Left ventricle myocardium inferior (tissue), 1 donor: Measurements from ENCODE around the gene GRIK3. TPM values are rescaled to one million over a fixed set of nuclear protein-coding genes. Genes with fewer than 3 reads are reported as not detected.
A peak's percentile ranks its signal among the peaks of the same experiment; 100 is the strongest.

Source experiments
- DNase-seq: peaks from one replicate; pipeline ENCODE4 v3.0.0-alpha.2; 2020
- H3K27ac ChIP-seq: fragments of 200-600 bp; replicated peaks from 2 replicates; pipeline ENCODE4 v1.8.0; 2021
- H3K27me3 ChIP-seq: fragments of 200-600 bp; 2 replicates; pipeline ENCODE4 v1.8.0; 2021; ENCODE audit warnings: low read depth
- H3K36me3 ChIP-seq: fragments of 200-600 bp; 2 replicates; pipeline ENCODE4 v1.8.0; 2021
- H3K4me1 ChIP-seq: fragments of 200-600 bp; 2 replicates; pipeline ENCODE4 v1.8.0; 2021
- H3K4me3 ChIP-seq: fragments of 200-600 bp; 2 replicates; pipeline ENCODE4 v1.8.0; 2021; ENCODE audit warnings: mild to moderate bottlenecking, moderate library complexity
- H3K9me3 ChIP-seq: fragments of 200-600 bp; replicated peaks from 2 replicates; pipeline ENCODE4 v1.8.0; 2021
- intact Hi-C: fragments of 100-400 bp; cut with micrococcal nuclease; formaldehyde crosslinking; loops from one replicate; pipeline ENCODE4 v1.11.0; 2022
- total RNA-seq: library from RNA; stranded (reverse); fragmentation: NEBNext Ultra II Directional; extraction: Animal tissue kit (Norgen Biotek cat#: 25700); gene quantifications from one replicate; pipeline ENCODE4 v1.2.1, GENCODE V29; 2021
- TF ChIP-seq, protein P1 (sequence below): fragments of 200-600 bp; IDR thresholded peaks from 2 replicates; pipeline ENCODE4 v1.8.0; 2021; ENCODE audit warnings: antibody characterized with exemption, mild to moderate bottlenecking, borderline replicate concordance
- donor health status: DM: no; HTN: yes; CAD: no; lungs with severe emphysema.

The GRIK3 gene
- total RNA-seq, 1 donor from 2014 or later, result 0.55 TPM

DNA sequence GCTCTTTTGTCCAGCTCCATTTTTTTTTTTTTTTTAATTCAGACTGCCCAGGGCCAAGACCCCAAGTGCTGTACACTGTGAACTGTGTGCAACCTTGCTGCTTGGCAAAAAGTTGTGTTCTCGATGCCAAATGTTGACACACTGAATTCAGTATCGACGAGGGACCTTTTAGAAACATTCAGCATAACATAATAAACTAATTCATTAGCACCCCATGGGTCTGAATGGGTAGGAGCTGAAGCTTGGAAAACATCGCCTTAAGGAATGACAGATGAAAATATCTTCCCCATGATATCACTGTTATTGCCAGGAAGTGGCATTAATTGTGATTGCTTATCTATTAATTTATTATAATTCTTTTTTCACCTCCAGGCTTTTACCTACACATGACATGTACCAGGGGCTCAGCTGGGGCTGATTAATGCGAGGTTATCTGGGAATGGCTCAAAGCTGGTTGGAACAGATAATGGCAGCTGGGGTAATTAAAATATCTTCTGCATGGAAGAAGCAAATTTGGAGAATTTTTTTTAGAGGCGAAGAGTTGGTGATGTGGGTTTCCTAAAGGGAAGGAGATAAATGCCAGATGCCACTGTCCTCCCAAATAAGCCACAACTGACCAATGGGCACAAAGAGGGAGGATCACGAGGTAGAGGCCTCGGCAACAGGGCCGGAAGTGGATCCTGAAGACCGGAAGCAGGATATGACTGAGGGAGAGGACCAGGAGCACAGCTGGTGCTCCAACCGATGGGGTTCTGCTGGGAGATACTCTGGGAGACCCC, 169.3 kb downstream of the GRIK3 start:
- H3K27ac ChIP-seq, result no peak overlapping the region

DNA sequence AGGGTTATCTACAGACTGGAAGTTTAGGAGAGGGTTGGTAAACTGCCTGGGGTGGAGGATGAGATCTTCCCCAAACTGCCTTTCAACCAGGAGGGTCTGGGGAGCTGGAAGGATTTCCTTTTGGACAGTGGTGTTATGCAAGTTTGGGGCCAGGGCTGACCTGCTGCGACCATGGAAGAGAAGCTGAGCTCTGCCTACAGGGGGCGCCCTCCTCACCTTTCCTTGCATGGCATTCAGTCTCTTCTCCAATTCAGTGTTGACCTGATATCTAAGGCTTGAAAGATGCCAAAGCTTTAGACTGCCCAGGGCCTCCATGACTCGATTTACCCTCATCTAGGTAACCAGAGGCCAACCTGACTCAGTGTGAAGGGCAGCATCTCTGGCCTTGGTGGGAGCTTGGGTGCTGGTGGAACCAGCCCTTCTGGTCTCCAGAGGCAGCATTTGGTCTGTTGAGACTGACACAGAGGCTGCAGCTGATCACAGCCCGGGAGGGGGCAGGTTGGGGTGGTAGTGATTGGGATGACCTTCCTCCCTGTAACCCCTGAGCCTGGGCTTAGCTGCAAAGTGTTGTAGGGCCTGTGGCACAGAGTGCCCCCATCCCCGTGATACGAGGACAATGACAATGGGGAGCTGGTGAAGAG, 170.0 kb downstream of the GRIK3 start:
- H3K4me3 ChIP-seq, result no peak overlapping the region
- TF ChIP-seq, protein P1, sequence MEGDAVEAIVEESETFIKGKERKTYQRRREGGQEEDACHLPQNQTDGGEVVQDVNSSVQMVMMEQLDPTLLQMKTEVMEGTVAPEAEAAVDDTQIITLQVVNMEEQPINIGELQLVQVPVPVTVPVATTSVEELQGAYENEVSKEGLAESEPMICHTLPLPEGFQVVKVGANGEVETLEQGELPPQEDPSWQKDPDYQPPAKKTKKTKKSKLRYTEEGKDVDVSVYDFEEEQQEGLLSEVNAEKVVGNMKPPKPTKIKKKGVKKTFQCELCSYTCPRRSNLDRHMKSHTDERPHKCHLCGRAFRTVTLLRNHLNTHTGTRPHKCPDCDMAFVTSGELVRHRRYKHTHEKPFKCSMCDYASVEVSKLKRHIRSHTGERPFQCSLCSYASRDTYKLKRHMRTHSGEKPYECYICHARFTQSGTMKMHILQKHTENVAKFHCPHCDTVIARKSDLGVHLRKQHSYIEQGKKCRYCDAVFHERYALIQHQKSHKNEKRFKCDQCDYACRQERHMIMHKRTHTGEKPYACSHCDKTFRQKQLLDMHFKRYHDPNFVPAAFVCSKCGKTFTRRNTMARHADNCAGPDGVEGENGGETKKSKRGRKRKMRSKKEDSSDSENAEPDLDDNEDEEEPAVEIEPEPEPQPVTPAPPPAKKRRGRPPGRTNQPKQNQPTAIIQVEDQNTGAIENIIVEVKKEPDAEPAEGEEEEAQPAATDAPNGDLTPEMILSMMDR, result peak; percentile 22
- intact Hi-C loops, result no loop called here
- no peak for DNase-seq
- H3K9me3 ChIP-seq, result no peaks in the 10 kb centered on the region
- H3K36me3 ChIP-seq, result no peaks in the 10 kb centered on the region
- peaks cover 95% of the 10 kb centered on the region for H3K27me3 ChIP-seq
- H3K4me1 ChIP-seq, result no peaks in the 10 kb centered on the region
- H3K27ac ChIP-seq, result no peak overlapping the region

More for the DNA sequence above, 169.3 kb downstream of the GRIK3 start:
- intact Hi-C loops, result no loop called here
- peaks cover 93% of the 10 kb centered on the region for H3K27me3 ChIP-seq
- no peaks in the 10 kb centered on the region for H3K36me3 ChIP-seq
- TF ChIP-seq, protein P1, result no peak
- no peaks in the 10 kb centered on the region for H3K4me1 ChIP-seq
- no peak for DNase-seq
- H3K9me3 ChIP-seq, result no peaks in the 10 kb centered on the region
- H3K4me3 ChIP-seq, result no peak overlapping the region

DNA sequence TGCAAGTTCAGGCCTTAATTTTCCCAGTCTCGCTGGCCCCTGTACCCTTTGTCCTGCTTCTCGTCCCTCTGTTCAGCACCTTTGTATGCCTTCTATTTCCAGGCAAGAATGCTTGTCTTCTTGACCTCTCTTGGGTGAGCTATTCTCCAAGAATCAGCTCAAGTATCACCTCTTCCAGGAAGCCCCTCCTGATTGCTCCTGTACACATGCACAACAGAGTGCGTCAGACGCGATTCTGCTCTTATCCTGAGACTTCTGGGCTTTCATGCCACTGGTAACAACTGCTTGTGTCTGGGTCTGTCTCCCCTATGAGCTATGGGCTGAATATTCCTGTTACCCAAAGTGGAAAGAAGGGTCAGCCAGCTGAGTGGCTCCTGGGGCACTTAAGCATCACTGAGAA, 170.8 kb downstream of the GRIK3 start:
- intact Hi-C loops, result no loop called here
- no peak overlapping the region for H3K4me3 ChIP-seq
- no peaks in the 10 kb centered on the region for H3K36me3 ChIP-seq
- no peak for DNase-seq
- no peaks in the 10 kb centered on the region for H3K4me1 ChIP-seq
- no peaks in the 10 kb centered on the region for H3K9me3 ChIP-seq
- H3K27ac ChIP-seq, result no peak overlapping the region
- TF ChIP-seq, protein P1, result no peak
- H3K27me3 ChIP-seq, result peaks cover 95% of the 10 kb centered on the region

DNA sequence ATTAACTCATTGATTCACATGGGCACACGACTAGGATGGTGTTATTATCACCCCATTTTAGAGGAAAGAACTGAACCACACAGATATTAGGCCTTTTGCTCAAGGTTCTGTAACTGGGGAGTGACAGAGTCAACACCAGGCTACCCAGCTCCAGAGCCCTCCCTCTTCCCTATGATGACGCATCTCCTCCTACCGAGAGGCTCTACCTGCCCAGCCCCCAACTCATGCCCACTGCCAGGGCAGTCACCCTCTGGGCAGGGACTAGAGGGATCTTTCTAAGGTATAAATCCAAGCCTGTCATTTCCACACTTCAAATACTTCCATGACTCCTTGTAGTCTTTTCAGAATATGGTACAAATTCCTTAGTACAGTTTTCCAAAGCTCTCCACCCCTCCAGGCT, 171.3 kb downstream of the GRIK3 start:
- DNase-seq, result no peak
- H3K4me3 ChIP-seq, result no peak overlapping the region
- H3K36me3 ChIP-seq, result no peaks in the 10 kb centered on the region
- intact Hi-C loops, result no loop called here
- peaks cover 95% of the 10 kb centered on the region for H3K27me3 ChIP-seq
- no peaks in the 10 kb centered on the region for H3K9me3 ChIP-seq
- TF ChIP-seq, protein P1, result no peak
- no peak overlapping the region for H3K27ac ChIP-seq
- no peaks in the 10 kb centered on the region for H3K4me1 ChIP-seq

DNA sequence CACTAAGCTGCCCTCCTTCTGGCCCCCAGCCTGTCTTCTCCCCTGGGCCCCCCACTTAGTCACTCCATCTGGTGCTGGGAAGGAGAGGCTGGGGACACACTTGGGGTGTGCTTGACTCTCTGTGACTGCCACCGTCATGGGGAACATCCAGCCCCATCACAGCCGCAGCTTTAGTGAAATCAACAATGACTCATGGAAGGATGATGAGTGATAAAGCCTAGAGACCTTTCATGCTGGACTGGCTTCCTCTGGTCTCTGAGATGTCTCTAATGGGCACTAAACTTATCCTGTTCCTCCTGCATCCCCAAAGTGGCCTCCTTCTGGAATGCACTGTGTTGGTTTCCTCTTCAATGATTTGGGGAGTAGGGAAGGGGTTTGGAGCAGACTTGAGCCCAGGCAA, 172.9 kb downstream of the GRIK3 start:
- H3K36me3 ChIP-seq, result no peaks in the 10 kb centered on the region
- TF ChIP-seq, protein P1, result no peak
- H3K27ac ChIP-seq, result no peak overlapping the region
- peaks cover 96% of the 10 kb centered on the region for H3K27me3 ChIP-seq
- no peaks in the 10 kb centered on the region for H3K9me3 ChIP-seq
- no peak overlapping the region for H3K4me3 ChIP-seq
- DNase-seq, result no peak
- intact Hi-C loops, result no loop called here
- no peaks in the 10 kb centered on the region for H3K4me1 ChIP-seq
